LNCaP clone FGC (cell line): ENCODE measurements around the gene FNDC4.

Source experiments
- DNase-seq: peaks from one replicate; pipeline ENCODE4 v3.0.0-alpha.2; 2011; ENCODE audit warnings: low read depth
- H3K4me3 ChIP-seq: 2 replicates; pipeline ENCODE4 v1.5.1; 2011; ENCODE audit warnings: mild to moderate bottlenecking, low read depth, low read length, control low read depth
- TF ChIP-seq, protein P1 (sequence below): IDR thresholded peaks from 2 replicates; pipeline ENCODE4 v1.5.1; 2012; ENCODE audit warnings: mild to moderate bottlenecking; ENCODE audit not compliant: control insufficient read depth, insufficient read depth; ENCODE audit errors: extremely low read depth

FNDC4 gene

DNA sequence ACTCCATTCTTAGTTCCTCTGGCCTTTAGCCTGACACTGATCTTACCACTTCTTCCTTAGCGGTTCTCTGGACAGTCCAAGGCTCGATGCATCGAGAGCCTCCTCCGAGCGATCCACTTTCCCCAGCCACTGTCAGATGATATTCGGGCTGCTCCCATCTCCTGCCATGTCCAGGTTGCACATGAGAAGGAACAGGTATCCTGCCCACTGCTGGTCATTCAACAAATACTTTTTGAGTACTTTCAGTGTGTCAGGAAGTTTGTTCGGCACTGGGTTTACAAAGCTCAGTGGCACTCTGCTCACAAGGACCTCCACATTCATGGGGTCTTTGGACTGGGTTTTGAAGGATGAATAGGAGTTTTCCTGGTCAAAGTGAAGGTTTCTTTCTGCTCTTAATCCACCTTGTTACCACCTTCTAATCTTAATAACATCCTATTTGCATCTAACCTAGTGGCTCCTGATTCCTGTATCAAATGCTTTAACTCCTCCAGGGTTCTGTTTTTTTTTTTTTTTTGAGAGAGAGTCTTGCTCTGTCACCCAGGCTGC, 27.5 kb upstream of the FNDC4 start:
- DNase-seq = no peak
- TF ChIP-seq, protein P1, sequence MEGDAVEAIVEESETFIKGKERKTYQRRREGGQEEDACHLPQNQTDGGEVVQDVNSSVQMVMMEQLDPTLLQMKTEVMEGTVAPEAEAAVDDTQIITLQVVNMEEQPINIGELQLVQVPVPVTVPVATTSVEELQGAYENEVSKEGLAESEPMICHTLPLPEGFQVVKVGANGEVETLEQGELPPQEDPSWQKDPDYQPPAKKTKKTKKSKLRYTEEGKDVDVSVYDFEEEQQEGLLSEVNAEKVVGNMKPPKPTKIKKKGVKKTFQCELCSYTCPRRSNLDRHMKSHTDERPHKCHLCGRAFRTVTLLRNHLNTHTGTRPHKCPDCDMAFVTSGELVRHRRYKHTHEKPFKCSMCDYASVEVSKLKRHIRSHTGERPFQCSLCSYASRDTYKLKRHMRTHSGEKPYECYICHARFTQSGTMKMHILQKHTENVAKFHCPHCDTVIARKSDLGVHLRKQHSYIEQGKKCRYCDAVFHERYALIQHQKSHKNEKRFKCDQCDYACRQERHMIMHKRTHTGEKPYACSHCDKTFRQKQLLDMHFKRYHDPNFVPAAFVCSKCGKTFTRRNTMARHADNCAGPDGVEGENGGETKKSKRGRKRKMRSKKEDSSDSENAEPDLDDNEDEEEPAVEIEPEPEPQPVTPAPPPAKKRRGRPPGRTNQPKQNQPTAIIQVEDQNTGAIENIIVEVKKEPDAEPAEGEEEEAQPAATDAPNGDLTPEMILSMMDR = no peak
- H3K4me3 ChIP-seq = no peak overlapping the region

DNA sequence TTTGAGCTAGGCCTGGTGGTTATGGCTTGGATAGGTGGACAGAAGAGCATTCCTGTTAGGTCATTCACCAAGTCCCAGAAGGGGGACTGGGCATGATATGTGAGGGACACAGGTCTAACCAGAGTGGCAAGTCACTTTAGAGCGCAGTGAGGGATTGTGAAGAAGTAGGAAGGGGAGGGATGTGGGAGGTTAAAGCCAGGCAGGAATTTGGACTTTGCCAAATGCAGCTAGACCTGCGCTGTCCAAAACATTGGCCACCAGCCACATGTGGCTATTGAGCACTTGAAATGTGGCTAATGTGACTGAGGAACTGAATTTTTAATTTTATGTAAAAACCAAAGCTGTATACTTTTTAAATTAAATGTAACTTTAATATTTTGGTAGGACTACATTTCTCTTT, 25.3 kb upstream of the FNDC4 start:
- DNase-seq = no peak
- H3K4me3 ChIP-seq = no peak overlapping the region
- TF ChIP-seq, protein P1 = no peak

DNA sequence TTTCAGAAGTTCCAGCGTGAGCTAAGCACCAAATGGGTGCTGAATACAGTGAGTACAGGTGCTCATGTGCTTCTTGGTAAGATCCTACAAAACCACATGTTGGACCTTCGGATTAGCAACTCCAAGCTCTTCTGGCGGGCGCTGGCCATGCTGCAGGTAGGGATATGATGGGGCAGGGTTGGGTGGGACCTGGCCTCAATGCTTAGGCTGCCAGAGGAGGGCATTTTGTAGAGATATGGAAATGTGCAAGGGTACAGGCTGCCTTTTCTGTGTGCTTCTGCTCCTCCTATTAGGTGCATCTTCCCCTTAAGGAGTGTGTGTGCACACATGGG, 23.7 kb upstream of the FNDC4 start:
- DNase-seq = no peak
- no peak overlapping the region for H3K4me3 ChIP-seq
- TF ChIP-seq, protein P1 = no peak

- DNase-seq = no peak
- H3K4me3 ChIP-seq = no peak overlapping the region
- TF ChIP-seq, protein P1 = no peak
Measured at GRCh38 chr2:27518113-27518781, 23.2 kb upstream of the FNDC4 start.

DNA sequence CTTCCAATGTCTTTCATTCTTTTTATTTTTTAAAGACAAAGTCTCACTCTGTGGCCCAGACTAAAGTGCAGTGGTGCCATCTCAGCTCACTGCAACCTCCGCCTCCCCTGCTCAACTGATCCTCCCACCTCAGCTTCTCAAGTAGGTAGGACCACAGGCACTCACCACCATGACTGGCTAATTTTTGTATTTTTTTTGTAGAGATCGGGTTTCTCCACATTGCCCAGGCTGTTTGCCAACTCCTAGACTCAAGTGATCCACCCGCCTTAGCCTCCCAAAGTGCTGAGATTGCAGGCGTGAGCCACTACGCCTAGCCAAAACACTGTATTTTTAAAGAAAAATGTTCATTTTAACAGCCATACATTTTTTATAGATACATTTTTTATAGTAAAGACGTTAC, 14.3 kb upstream of the FNDC4 start:
- TF ChIP-seq, protein P1 = no peak
- DNase-seq = no peak

DNA sequence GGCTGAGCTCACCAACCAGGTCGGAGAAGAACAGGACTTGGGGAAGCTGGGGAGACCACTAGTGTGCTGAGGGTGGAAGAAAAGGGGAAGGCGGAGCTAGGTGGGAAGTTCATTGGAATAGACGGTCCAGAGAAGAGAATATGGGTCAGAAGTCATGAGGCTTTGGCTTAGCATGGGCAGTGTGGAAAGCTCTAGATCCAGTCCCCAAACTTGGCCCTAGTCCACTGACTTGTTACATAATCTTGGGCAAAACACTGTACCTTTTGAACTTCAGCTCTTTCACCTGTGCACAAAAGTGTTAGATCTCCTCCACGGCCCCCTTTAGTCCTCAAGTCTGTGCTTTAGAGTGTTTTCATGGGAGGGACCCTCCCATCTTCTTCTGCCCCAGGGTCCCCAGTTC, 12.3 kb upstream of the FNDC4 start:
- DNase-seq = no peak
- TF ChIP-seq, protein P1 = no peak
- no peak overlapping the region for H3K4me3 ChIP-seq

More for the DNA sequence above, 14.3 kb upstream of the FNDC4 start:
- no peak overlapping the region for H3K4me3 ChIP-seq

- H3K4me3 ChIP-seq = no peak overlapping the region
- TF ChIP-seq, protein P1 = no peak
- no peak for DNase-seq
Measured at GRCh38 chr2:27506587-27506986, 11.6 kb upstream of the FNDC4 start.
